ENCODE results near the gene PTPRM.
"Not testable (repeated sequence)": the region's sequence is repeated elsewhere in the genome, so short reads cannot be mapped to it uniquely, and the experiment has no call there.

Gene PTPRM

DNA sequence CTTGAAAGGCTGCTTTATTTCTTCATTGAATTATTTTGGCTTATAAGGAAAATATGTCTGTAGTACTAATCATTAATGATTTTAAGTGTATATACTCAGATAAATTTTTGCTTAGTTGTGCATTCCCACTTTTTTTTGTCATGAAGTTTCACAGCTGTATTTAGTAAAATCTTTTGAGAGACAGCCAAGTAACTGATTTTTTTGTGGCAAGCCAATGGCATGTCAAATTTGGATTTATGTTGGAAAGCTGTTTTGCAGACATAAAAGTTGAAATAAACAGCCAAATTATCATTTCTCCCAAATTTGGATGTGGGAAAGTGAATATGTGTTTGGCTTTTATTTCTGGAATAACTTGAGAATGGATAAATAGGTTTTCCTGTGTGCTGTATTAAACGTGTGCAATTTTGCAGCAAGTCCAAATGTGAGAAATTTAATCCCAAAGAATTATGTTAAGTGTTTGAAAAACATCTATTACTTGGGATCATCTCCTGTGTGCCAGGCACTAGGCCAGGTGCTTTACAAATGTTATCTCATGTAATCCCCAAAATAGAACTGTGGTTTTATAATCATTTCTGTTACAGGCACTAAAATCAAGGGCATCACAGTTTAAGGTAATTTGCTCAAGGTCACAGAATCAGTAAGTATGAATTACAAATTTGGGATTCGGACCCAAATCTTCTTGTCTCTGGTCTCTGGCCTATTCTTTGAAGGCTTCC, 160.4 kb downstream of the PTPRM start:
- no peak for DNase-seq

DNA sequence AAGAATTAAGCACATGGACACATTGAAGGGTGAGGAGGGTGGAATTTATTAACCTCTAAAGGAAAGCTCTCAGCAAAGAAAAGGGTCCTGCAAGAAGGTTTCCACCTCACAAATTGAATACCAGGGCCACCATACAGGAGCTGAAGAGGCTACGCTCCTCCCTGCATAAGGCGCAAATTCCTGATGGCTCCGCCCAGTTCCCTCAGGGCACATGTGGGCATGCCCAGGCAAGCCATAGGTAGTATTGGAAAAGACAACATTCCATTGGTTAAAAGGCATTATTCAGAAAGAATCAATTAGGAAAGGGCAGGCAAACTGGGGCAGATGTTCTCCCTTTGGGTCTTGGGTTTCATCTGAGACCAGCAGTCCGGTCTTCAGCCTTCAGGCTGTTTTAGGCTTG, 161.2 kb downstream of the PTPRM start:
- DNase-seq, result no peak

DNA sequence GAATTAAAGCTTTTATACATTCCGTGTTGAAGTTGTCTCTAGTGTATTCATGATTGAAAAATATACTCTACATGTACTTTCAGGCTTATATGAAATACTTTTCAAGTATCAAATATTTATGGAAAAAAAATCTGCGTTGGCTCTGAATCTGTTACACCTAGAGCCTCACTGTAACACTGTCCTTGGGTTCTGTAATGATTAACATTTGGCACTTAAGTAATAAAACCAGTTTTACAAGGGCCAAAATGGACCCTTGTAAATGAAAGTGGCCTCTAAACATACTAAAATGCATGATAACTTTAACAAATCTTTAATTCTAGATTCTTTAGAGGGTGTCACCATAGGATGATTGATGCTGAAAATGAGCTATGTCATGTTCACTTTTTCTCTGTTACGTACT, 162.8 kb downstream of the PTPRM start:
- DNase-seq, result no peak

DNA sequence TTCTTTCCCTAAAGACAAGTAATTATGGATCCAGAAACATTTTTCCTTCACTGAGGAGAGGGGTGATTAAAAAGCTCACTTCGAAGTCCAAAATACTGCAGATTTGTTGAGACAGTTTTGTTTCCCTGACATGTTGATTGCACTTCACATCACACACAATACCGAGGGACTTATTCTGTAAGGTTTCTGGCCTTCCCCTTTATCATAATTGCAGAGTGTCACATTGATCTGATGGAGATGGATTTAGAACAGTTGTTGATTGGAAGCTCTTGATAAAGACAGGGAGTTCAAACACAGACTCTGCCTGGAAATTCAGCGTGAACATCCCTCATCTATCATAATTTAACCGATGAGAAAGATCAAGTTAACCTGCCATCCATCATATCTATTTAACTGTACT, 163.6 kb downstream of the PTPRM start:
- DNase-seq, result no peak

DNA sequence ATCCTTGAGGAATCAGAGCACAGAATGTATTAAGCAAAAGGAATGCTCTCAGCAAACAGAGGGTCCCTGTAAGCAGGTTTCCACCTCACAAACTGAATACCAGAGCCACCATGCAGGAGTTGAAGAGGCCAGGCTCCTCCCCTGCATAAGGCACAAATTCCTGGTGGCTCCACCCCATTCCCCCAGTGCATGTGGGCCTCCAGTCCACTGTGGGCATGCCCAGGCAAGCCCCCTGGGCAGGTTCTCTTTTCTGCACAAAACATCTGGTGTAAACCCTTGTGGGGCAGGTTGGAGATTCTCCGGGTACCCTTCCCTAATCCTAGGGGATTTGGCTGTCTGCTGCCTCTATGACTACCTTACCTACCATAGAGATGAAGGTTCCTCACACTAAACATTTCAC, 166.5 kb downstream of the PTPRM start:
- no peak for DNase-seq

DNA sequence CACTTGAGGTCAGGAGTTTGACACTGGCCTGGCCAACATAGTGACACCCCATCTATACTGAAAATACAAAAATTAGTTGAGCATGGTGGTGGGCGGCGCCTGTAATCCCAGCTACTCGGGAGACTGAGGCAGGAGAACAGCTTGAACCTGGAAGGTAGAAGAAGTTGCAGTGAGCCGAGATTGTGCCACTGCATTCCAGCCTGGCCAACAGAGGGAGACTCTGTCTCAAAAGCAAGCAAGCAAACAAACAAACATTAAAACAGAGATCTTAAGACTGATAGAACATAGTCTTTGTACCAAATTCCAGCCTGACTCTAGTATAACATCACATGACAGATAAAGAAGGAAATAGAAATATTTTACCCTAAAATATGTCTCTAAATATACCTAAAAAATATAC, 168.1 kb downstream of the PTPRM start:
- no peak for DNase-seq

DNA sequence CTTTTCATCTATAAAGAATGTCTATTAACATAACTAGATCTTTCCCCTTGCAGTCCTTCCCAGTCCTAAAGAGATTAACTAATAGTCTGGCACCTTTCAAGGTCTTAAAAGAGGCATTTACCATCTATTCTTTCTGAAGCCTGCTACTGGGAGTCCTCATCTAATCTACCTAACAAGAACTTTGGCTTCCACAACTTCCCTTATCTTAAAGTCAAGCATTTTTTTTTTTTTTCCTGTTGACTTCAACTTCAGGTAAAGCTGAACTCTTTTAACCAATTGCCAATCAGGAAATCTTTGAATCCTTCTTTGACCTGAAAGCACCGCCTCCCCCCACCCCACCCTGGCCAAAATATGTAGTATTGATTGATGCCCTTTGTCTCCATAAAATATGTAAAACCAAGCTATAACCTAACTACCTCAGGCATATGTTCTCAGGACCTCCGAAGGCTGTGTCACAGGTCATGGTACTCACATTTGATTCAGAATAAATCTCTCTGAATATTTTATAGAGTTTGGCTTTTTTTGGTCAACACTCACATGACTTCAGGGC, 168.6 kb downstream of the PTPRM start:
- no peak for DNase-seq

DNA sequence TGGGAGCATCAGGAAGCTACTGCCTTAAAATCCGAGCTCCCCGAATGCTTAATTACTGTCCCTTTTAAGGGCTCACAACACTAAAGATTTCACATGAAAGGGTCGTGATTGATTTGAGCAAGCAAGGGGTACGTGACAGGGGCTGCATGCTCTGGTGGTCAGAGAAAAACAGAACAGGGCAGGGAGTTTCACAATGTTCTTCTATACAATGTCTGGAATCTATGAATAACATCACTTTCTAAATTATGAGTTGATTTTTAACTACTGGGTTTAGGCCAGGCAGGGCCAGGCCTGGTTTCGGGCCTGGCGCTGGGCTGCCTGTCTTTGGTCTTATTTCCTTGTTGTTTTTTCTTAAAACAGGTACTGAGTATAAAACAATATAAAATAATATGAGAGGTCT, 169.4 kb downstream of the PTPRM start:
- not testable (repeated sequence) for DNase-seq

DNA sequence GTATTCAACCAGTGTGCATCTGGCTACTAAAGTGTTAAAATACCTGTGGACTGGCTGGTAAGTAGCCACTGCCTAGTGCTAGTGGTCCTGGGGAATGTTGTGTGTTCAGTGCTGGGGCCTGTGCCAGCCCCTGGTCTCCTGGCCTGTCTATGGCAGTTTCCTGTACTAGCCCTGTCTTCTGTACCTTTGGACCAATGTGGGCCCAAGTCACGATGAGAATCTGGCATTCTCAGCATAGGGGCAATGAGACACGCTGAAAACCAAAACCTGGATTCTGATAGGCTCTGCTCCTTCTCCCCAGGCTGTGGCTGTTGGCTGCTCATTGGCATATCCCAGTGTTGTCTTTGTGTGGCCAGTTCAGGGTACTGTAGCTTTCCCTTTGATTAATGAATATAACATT, 170.4 kb downstream of the PTPRM start:
- no peak for DNase-seq

DNA sequence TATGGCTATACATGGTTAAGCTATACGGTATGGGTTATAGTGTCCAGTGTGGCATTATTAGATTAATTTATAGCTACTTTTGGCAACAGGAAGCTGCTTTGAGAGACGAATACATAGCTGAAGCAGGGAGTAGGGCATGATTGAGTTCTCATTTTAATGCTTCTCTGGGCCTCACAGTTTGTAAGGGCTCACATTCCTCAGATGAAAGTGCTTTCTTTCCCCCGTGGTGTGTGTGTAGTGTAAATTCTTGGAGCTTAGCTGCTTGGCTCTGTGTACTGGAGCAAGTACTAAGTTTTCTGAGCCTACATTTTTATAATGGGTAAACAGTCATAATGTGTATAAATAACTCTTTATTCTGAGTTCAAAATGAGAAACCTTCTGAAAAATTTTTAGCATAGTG, 173.7 kb downstream of the PTPRM start:
- no peak for DNase-seq

DNA sequence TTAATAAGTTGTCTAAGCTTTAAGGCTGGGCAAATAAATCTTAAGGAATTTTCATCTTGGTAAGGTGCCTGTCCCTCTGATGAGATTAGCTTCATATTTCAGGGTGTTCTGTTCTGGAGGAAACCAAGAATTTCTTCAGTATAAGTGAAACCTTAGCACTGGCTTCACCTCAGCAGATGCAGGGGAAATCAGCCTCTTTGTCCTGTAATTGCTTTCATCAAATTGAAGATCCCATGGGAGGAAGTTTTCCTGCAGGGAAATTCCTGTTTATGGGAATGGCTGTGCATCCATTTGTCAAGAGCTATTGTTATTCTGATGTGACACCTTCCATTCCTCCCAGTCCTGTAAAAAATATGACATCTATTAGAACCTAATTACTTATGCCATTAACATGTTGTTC, 174.5 kb downstream of the PTPRM start:
- no peak for DNase-seq

DNA sequence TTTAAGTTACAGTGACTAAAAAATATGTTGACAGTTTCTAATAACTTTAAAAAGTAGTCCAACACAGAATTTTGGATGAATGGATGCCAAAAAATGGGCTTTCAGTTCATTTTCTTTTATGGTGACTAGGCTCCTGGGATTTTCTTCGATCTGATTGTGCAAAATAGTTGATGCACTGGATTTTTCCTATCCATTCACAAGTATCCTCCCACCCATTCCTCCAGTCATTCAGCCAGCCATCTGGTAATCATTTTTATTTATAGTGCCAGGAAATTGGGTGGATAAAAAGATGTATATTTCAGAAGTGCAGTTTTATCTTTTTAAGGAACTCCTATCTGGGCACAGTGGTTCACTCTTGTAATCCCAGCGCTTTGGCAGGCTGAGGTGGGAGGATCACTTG, 175.1 kb downstream of the PTPRM start:
- DNase-seq, result no peak

DNA sequence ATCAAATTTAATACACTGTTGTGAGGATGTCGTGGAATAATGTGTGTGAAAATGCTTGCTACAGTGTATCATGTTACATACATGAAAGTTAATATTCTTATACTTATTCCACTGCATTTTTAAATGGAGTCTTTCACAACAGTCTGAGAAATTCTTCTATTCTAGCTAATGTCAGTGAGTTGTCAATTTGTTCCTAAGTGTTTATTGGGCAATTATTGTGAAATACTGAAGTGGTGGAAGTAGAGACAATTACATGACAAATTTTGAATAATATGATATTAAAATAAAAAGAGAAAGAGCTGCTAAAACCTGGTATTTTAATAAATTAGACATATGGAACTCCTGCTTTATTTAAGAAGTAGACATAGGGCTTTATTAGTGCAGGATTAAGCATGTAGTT, 176.1 kb downstream of the PTPRM start:
- no peak for DNase-seq

DNA sequence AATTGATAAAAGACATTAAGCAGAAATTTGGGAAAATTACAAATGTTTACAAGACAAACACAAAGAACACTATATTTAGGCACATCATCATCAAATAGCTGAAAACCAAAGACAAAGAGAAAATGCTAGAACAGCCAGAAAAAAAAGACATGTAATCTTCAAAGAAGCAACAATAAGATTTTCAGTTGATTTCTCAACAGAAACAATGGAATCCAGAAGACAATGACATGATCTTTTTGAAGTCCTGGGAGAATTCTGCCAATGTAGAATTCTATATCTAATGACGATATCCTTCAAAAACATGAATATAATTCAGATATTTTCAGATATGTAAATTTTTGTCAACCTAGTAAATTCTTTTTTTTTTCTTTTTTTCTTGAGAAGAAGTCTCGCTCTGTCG, 179.0 kb downstream of the PTPRM start:
- DNase-seq, result no peak

DNA sequence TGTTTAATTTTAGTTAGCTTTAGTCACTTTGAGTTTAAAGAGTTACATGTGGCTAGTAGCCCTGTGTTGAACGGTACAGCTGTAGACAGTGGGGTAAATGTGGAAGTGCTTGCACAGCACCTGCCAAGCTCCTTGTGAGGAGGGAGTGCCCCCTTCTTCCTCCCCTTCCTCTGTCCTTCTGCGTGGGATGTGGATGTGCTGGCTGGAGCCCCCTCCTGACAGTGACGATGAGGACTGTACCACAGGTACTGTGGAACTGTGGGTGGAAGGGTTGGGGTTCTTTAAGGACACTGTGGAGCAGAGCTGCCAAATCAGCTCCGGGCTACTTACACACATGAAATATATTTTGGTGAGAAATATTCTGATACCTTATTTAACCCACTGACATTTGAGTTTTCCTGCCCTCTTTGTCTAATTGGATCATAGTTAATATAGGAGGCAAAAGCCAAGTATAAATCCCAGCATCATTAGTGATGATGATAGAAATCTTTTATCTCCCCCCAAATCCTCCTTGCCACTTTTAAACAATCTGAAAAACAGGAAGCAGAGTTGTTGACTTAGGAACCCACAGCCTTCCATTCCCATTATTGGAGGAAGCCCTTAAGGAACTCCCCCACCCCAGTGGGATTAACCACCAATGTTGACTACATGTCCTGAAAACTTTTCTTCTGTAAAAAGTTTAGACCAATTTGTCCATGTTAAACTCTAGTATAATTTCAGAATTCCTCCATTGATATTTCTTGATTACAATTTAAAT, 181.3 kb downstream of the PTPRM start:
- no peak for DNase-seq

DNA sequence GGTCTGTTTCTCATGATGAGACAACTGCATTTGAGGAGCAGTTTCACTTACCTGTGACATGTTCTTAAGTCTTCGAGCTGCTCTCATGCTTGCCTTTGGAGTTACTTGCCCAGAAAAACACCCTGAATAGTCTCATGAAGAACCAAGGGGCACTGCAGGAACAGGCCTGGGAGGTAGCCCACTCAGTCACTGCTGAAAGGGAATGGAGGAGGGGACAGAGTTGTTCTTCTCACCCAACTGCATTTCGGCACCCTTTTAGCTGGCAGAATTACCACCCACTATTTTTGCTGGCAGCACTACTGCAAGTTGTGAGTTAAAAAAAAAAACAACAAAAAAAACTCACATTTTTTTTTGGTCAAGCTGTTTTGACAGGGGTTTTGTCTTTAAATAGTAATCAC, 181.9 kb downstream of the PTPRM start:
- DNase-seq, result no peak

DNA sequence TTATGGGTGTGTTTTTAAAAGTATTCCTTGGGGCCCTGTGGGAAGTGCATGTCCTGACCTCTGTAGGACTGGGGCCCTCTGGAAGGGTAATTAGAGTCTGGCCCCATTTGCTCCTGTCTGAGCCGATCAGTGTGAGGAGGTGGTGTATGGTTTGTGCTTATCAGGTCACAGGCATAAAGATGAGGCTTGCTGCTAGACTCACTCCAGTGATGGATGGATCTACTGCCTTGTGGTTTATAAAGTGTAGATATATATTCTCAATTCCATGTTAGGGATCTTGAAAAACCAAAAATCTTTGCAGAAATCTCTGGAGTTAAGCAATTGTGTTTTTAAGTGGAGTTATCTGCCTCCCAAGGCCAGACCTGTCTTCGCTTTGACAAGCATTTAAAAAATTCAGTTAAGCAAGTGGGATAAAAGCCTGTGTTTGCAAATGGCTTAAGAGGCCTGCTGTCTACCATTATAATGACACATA, 182.4 kb downstream of the PTPRM start:
- no peak for DNase-seq

DNA sequence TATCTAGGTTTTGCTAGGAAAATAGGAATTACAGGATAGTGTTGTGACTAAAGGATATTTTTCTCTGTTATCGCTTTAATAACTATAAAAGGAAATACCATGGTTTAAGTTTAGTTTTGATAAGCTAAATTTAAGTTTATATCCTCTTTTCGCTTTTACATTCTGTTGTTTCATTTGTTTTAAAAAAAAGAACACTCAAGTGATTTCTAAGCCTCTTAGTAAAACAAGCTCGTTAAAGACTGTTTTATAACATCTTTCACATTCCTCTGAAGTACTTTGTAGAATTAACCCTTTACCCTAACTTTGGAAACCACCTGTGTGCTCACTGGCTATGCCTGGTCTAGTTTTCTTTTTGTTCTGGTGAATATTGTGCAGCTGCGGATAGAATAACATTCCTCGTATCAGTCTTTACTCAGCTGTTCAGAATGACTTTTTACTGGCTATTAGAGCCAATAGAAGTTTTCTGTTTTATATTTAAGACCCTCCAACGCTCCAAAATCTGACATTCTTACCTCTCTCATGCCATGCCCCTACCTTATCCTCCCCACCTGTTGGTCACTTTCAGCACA, 183.1 kb downstream of the PTPRM start:
- no peak for DNase-seq

DNA sequence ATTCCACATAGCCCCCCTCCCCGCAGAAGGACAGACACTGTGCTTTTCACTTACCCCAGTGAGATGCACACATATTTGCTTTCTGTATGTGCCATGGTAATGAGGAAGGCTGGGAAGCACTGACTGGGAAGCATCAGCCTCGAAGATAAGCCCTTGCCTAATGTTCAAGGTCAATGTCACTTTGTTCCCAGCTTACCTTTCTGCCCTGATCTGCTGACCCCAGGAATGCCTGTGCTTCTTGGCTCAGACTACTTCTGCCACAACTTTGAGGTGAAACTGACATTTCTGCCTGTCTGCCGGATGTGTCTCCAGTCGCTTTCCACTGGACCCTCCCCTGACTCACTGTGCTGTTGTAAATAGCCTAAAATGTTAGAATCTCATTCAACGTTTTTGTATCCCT, 183.8 kb downstream of the PTPRM start:
- no peak for DNase-seq

DNA sequence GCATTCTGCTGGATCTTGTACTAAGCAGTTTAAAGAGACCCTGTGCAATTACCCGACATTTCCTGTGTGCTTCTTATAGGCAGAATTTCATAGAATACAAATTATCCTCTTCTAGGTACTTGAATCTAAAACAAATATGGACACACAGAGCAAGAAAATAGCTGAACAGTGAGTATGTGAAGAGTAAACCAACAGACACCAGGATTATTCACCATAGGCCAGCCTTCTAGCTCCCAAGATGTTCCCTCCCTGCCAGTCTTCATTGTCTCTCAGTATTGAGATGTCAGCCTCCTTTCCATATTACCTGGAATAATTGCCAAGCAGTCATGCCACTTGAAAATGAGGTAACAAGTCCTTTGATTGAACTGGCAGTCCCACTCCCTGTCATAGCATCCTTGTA, 187.1 kb downstream of the PTPRM start:
- no peak for DNase-seq

DNA sequence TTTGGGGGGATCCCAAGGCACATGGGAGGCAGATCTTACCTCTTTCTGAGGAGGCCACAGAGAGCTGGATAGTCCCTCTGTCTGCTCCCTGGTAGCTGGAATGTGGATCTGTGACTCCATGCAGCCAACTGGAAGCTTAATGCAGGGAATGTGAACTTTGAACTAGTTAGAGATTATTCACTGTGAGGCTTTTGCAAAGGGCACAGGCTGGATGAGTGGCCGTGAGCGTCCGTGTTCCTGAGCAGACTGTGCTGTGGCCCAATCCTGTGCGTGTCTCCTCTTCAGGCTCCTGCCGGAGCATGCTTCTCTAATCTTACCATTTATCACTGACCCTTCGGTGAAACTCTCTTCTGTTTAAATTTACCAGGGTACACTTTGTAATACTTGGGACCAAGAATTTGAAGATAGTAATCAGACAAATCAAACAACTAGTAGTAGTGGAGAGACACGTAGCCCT, 187.6 kb downstream of the PTPRM start:
- no peak for DNase-seq

DNA sequence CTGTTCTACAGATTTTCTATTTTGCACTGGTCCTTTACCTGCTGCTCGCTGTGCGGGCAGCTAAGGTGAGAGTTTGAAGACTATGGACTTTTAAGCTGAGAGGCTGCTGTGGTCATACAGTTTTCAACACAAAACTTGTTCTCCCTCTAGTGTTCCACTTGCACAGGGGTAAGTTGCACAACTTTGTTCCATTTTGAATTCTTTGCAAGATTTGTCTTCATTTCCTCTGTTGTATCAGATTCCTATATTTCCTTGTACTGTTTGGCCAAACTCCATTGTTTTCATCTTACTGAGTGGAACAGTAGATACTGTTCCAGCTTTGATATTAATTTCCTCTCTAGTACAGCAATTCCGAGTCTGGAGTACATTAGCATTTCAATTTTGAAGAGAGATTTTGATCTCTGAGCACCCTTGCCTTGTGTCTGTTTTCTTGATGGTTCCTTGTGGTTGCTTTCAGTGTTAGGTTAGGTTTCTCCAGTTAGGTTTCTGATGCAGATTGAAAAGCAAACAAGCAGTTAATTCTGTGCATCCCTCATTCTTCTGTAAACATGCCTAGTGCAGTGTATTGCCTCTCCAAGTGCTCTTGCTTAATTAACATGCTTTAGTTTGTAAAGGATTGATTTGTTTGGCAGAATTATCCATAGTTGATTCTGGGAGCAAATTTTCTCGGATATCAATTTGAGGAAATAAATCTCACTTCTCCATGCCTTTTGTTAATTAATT, 188.8 kb downstream of the PTPRM start:
- no peak for DNase-seq

DNA sequence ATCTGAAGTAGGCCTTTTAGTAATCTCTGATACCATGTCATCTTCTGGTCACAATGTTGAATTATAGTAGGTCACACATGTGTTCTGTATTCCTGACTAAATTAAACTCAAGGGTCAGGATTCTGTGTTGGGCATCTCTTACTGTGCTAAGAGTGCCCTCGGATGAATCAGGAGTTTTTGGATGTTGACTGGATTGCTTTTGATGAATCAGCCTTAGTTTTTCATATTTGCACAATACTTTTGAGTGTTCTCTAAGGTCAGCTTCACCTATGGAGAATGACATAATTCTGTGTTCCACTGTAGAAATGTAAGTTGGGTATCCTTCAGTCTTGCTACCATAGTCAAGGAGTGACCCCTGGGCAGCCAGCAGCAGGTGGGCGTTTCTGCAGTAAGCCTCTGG, 190.1 kb downstream of the PTPRM start:
- no peak for DNase-seq

Data from right kidney (tissue), 1 donor.